Measurements from ENCODE around the gene CEP152. TPM values are rescaled to one million over a fixed set of nuclear protein-coding genes. Genes with fewer than 3 reads are reported as not detected.
A peak's percentile ranks its signal among the peaks of the same experiment; 100 is the strongest.

The CEP152 gene, protein sequence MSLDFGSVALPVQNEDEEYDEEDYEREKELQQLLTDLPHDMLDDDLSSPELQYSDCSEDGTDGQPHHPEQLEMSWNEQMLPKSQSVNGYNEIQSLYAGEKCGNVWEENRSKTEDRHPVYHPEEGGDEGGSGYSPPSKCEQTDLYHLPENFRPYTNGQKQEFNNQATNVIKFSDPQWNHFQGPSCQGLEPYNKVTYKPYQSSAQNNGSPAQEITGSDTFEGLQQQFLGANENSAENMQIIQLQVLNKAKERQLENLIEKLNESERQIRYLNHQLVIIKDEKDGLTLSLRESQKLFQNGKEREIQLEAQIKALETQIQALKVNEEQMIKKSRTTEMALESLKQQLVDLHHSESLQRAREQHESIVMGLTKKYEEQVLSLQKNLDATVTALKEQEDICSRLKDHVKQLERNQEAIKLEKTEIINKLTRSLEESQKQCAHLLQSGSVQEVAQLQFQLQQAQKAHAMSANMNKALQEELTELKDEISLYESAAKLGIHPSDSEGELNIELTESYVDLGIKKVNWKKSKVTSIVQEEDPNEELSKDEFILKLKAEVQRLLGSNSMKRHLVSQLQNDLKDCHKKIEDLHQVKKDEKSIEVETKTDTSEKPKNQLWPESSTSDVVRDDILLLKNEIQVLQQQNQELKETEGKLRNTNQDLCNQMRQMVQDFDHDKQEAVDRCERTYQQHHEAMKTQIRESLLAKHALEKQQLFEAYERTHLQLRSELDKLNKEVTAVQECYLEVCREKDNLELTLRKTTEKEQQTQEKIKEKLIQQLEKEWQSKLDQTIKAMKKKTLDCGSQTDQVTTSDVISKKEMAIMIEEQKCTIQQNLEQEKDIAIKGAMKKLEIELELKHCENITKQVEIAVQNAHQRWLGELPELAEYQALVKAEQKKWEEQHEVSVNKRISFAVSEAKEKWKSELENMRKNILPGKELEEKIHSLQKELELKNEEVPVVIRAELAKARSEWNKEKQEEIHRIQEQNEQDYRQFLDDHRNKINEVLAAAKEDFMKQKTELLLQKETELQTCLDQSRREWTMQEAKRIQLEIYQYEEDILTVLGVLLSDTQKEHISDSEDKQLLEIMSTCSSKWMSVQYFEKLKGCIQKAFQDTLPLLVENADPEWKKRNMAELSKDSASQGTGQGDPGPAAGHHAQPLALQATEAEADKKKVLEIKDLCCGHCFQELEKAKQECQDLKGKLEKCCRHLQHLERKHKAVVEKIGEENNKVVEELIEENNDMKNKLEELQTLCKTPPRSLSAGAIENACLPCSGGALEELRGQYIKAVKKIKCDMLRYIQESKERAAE (N-terminal part only)
- total RNA-seq = 10 to 100 TPM in 1 of 4 donors, 1 to 10 TPM in 3; 4.2 to 10.5 (median 4.8) TPM

GRCh38 chr15:48810414-48811324 lies at the start of gene CEP152:
CEP152 (minus strand) TSS chr15:48811069; CDS start chr15:48805649, 5,420 bp downstream.
- Histone ChIP-seq H3K27ac (peak within 1 kb of the TSS; percentile 59 to 60), H3K4me1 (no peaks in the 10 kb centered on the region), H3K36me3 (no peaks in the 10 kb centered on the region), H3K9me3 (no peaks in the 10 kb centered on the region), H3K27me3 (no peaks in the 10 kb centered on the region), H3K4me3 (peak within 1 kb of the TSS; percentile 90 to 94)
- TF ChIP-seq, protein P1, sequence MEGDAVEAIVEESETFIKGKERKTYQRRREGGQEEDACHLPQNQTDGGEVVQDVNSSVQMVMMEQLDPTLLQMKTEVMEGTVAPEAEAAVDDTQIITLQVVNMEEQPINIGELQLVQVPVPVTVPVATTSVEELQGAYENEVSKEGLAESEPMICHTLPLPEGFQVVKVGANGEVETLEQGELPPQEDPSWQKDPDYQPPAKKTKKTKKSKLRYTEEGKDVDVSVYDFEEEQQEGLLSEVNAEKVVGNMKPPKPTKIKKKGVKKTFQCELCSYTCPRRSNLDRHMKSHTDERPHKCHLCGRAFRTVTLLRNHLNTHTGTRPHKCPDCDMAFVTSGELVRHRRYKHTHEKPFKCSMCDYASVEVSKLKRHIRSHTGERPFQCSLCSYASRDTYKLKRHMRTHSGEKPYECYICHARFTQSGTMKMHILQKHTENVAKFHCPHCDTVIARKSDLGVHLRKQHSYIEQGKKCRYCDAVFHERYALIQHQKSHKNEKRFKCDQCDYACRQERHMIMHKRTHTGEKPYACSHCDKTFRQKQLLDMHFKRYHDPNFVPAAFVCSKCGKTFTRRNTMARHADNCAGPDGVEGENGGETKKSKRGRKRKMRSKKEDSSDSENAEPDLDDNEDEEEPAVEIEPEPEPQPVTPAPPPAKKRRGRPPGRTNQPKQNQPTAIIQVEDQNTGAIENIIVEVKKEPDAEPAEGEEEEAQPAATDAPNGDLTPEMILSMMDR (IDR thresholded peaks at IDR 0.05) = no peak
- TF ChIP-seq POLR2A (IDR thresholded peaks at IDR 0.05) = no peak
- peak; percentile 95 to 98 for DNase-seq
- intact Hi-C loops (cut with DNase I; ENCODE audit: low total_unique reads) = no loop called here

GRCh38 chr15:48859426-48859825 lies 48.6 kb upstream of the CEP152 start:
- intact Hi-C loops (cut with DNase I; ENCODE audit: low total_unique reads) = no loop called here
- Histone ChIP-seq H3K27me3 (no peaks in the 10 kb centered on the region), H3K9me3 (no peaks in the 10 kb centered on the region), H3K27ac (no peak overlapping the region), H3K36me3 (no peaks in the 10 kb centered on the region), H3K4me3 (no peak overlapping the region), H3K4me1 (peaks cover 0 to 9% of the 10 kb centered on the region in 2 donors)
- no peak for DNase-seq
- TF ChIP-seq POLR2A (IDR thresholded peaks at IDR 0.05) = no peak
- TF ChIP-seq, protein P1 (IDR thresholded peaks at IDR 0.05) = no peak

DNA sequence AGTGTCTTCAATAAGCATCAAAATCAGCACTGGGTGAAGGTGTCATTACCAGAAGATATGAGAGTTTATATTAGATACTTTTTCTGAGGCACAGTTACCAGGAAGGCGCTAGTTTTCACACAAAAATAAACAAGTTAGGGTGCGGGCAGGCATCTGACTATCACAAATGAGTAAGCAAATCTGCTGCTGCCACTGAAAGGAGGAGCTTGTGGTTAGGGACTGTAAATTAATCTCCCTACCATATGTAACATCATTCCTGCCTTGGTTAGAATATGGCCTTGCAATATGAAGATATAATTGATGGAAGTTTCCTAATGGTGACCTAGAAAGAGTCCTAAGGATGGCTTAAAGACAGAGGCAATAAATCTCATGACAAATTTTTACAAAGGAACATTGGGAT lies 47.5 kb upstream of the CEP152 start:
- H3K27me3 ChIP-seq = no peaks in the 10 kb centered on the region
- peaks cover 0 to 9% of the 10 kb centered on the region in 2 donors for H3K4me1 ChIP-seq
- DNase-seq = no peak
- H3K9me3 ChIP-seq = no peaks in the 10 kb centered on the region
- H3K27ac ChIP-seq = no peak overlapping the region
- H3K36me3 ChIP-seq = no peaks in the 10 kb centered on the region
- H3K4me3 ChIP-seq = no peak overlapping the region
- TF ChIP-seq, protein P1 (IDR thresholded peaks at IDR 0.05) = no peak
- TF ChIP-seq POLR2A (IDR thresholded peaks at IDR 0.05) = no peak
- intact Hi-C loops (cut with DNase I; ENCODE audit: low total_unique reads) = no loop called here

- TF ChIP-seq, protein P1 (IDR thresholded peaks at IDR 0.05) = no peak
- TF ChIP-seq POLR2A (IDR thresholded peaks at IDR 0.05) = no peak
- H3K36me3 ChIP-seq = no peaks in the 10 kb centered on the region
- intact Hi-C loops (cut with DNase I; ENCODE audit: low total_unique reads) = no loop called here
- no peaks in the 10 kb centered on the region for H3K9me3 ChIP-seq
- H3K4me1 ChIP-seq = peaks cover 0 to 9% of the 10 kb centered on the region in 2 donors
- no peaks in the 10 kb centered on the region for H3K27me3 ChIP-seq
- H3K27ac ChIP-seq = peak overlapping the region in 1 of 2 donors; percentile 10
- DNase-seq = no peak
- no peak overlapping the region for H3K4me3 ChIP-seq
Measured at GRCh38 chr15:48856942-48857341, 46.1 kb upstream of the CEP152 start.

Data from uterus (tissue), 4 donors.